Astrocyte of the spinal cord (primary cell): ENCODE measurements around the gene LRRC70.

Experiments used
- DNase-seq: peaks from one replicate; pipeline ENCODE4 v3.0.0; 2011; ENCODE audit warnings: low read depth, low spot score
- H3K4me3 ChIP-seq: 2 replicates; pipeline ENCODE4 v1.5.1; 2011; ENCODE audit warnings: low read depth, mild to moderate bottlenecking, low read length, moderate library complexity
- CTCF ChIP-seq: IDR thresholded peaks from 2 replicates; pipeline ENCODE4 v1.5.1; 2012; ENCODE audit warnings: low read depth, mild to moderate bottlenecking, low read length, inconsistent platforms
- in situ Hi-C: cut with HindIII; loops from 2 replicates; pipeline ENCODE4 v1.10.0; 2017; ENCODE audit warnings: low sequenced_read_pairs

The LRRC70 gene

GRCh38 chr5:62606878-62607277 lies 28.3 kb downstream of the LRRC70 start:
- H3K4me3 ChIP-seq: no peak overlapping the region
- in situ Hi-C loops: no loop called here
- TF ChIP-seq CTCF: no peak
- DNase-seq: peak; percentile 18

- H3K4me3 ChIP-seq: no peak overlapping the region
- DNase-seq: no peak
- TF ChIP-seq CTCF: no peak
- in situ Hi-C loops: no loop called here
These were observed 29.0 kb downstream of the LRRC70 start for GRCh38 chr5:62607615-62608014.

GRCh38 chr5:62608529-62609511 lies 30.2 kb downstream of the LRRC70 start:
- no peak overlapping the region for H3K4me3 ChIP-seq
- in situ Hi-C loops: no loop called here
- no peak for DNase-seq
- no peak for TF ChIP-seq CTCF

- in situ Hi-C loops: no loop called here
- DNase-seq: no peak
- TF ChIP-seq CTCF: no peak
- no peak overlapping the region for H3K4me3 ChIP-seq
These were observed 35.7 kb downstream of the LRRC70 start for GRCh38 chr5:62614355-62614754.

- DNase-seq: no peak
- in situ Hi-C loops: no loop called here
- H3K4me3 ChIP-seq: no peak overlapping the region
- no peak for TF ChIP-seq CTCF
These were observed 38.1 kb downstream of the LRRC70 start for GRCh38 chr5:62616615-62617277.

- in situ Hi-C loops: no loop called here
- no peak for TF ChIP-seq CTCF
- DNase-seq: no peak
- H3K4me3 ChIP-seq: no peak overlapping the region
These were observed 39.3 kb downstream of the LRRC70 start for GRCh38 chr5:62617943-62618342.
